ENCODE results near the gene JMJD1C.
A peak's percentile ranks its signal among the peaks of the same experiment; 100 is the strongest.
"Not testable (repeated sequence)": the region's sequence is repeated elsewhere in the genome, so short reads cannot be mapped to it uniquely, and the experiment has no call there.

The JMJD1C gene

GRCh38 chr10:63390521-63390920, 75.3 kb downstream of the JMJD1C start:
- DNase-seq, result peak; percentile 16 to 28
- TF ChIP-seq POLR2A (IDR thresholded peaks at IDR 0.05; ENCODE audit: low read length), result no peak
- TF ChIP-seq GATA1 (IDR thresholded peaks at IDR 0.05; ENCODE audit: low read depth, low read length), result no peak

DNA sequence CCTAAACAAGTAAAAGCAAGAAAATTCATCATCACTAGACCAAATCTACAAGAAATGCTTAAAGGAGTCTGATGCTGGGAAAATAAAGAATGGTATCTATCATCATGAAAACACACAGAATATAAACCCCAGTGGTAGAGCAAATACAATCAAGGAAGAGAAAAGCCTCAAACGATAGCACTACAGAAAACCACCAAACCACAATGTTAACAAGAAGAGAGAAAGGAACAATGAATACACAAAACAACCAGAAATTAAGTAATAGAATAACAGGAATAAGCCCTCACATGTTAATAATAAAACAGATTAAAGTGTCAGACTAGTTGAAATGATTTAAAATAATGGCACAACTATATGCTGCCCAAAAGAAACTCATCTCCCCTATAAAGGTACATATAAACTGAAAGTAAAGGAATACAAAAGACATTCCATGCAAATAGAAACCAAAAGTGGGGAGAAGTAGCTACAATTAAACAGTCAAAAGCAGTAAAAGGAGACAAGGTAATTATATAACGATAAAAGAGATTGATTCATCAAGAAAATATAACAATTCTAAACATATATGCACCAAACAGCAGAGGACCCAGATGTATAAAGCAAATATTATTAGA, 77.3 kb downstream of the JMJD1C start:
- TF ChIP-seq POLR2A (IDR thresholded peaks at IDR 0.05; ENCODE audit: low read length), result no peak
- TF ChIP-seq GATA1 (IDR thresholded peaks at IDR 0.05; ENCODE audit: low read depth, low read length), result no peak
- DNase-seq, result no peak

DNA sequence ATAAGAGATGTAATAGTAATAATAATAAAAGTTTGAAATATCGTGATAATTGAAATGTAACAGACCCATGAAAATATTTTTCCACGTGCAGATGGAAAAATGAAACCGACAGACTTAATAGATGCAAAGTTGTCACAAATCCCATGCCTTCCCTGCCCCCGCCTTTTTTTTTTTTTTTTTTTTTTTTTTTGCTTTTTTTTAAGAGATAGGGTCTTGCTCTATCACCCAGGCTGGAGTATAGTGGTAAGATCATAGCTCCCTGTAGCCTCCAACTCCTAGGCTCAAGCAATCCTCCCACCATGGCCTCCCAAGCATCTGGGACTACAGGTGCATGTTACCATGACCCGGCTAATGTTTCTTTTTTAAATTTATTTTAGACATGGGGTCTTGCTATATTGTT, 80.5 kb downstream of the JMJD1C start:
- no peak for TF ChIP-seq POLR2A (IDR thresholded peaks at IDR 0.05; ENCODE audit: low read length)
- no peak for DNase-seq

DNA sequence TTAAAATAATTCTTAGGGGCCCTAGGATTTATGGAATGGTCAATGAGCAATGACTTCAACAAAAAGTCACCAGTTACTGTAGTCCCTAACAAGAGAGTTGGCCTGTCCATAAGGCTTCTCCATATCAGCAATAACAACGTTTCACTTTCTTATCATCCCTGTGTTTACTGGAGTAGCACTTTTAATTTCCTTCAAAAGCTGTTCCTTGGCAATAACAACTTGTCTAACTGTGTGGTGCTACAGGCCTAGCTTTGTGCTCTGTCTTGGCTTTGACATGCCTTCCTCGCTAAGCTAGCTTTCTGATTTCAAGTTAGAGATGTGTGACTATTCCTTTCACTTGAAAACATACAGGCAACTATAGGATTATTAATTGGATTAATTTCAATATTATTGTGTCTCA, 81.1 kb downstream of the JMJD1C start:
- TF ChIP-seq GATA1 (IDR thresholded peaks at IDR 0.05; ENCODE audit: low read depth, low read length) (no peak), POLR2A (IDR thresholded peaks at IDR 0.05; ENCODE audit: low read length) (no peak)
- peak; percentile 33 to 48 for DNase-seq

GRCh38 chr10:63384001-63384400, 81.8 kb downstream of the JMJD1C start:
- TF ChIP-seq POLR2A (IDR thresholded peaks at IDR 0.05; ENCODE audit: low read length), result no peak
- no peak for TF ChIP-seq GATA1 (IDR thresholded peaks at IDR 0.05; ENCODE audit: low read depth, low read length)
- no peak for DNase-seq

DNA sequence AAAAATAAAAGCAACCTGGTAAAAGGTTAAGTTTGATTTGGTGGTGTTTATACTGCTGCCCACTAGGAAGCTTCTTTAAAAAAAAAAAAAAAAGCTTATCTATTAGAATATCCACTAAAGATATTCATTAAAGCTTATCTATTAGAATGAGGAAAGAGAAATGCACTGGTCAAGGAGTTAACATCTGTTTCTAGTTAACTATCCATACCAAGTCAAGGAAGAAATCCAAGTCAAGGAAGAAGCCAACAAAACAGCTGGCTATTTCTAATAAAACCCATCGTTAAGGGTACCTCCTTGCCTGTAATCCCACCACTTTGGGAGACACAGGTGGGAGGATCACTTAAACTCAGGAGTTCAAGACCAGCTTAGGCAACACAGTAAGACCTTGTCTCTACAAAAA, 82.6 kb downstream of the JMJD1C start:
- TF ChIP-seq GATA1 (IDR thresholded peaks at IDR 0.05; ENCODE audit: low read depth, low read length), result no peak
- TF ChIP-seq POLR2A (IDR thresholded peaks at IDR 0.05; ENCODE audit: low read length), result no peak
- no peak for DNase-seq

- peak in 1 of 2 experiments; percentile 19 for DNase-seq
- TF ChIP-seq POLR2A (IDR thresholded peaks at IDR 0.05; ENCODE audit: low read length) (no peak), GATA1 (IDR thresholded peaks at IDR 0.05; ENCODE audit: low read depth, low read length) (no peak)
Measured at GRCh38 chr10:63382066-63382465, 83.7 kb downstream of the JMJD1C start.

DNA sequence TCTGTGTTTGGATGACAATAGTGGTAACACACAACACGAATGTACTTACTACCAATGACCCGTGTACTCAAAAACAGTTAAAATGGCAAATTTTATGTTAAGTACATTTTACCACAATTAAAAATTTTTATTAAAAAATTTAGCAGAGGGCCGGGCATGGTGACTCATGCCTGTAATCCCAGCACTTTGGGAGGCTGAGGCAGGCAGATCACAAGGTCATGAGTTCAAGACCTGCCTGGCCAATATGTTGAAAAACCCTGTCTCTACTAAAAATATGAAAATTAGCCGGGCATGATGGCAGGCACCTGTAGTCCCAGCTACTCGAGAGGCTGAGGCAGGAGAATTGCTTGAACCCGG, 88.5 kb downstream of the JMJD1C start:
- DNase-seq, result not testable (repeated sequence)

GRCh38 chr10:63376560-63377304, 89.0 kb downstream of the JMJD1C start:
- TF ChIP-seq GATA1 (IDR thresholded peaks at IDR 0.05; ENCODE audit: low read depth, low read length), result no peak
- no peak for DNase-seq

DNA sequence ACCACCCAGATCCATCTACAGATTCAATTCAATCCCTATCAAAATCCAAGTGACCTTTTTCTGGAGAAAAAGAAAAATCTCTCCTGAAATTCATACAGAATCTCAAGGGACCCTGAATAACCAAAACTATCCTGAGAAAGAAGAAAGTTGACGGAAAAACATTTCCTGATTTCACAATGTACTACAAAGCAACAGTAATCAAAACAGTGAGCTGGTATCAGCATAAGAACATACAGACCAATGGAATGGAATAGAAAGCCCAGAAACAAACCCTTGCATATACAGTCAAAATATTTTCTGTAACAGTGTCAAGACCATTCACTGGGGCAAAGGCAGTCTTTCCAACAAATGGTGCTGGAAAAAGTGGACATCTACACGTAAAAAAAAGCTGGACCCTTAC, 89.9 kb downstream of the JMJD1C start:
- DNase-seq, result no peak
- TF ChIP-seq GATA1 (IDR thresholded peaks at IDR 0.05; ENCODE audit: low read depth, low read length) (no peak), POLR2A (IDR thresholded peaks at IDR 0.05; ENCODE audit: low read length) (no peak)

DNA sequence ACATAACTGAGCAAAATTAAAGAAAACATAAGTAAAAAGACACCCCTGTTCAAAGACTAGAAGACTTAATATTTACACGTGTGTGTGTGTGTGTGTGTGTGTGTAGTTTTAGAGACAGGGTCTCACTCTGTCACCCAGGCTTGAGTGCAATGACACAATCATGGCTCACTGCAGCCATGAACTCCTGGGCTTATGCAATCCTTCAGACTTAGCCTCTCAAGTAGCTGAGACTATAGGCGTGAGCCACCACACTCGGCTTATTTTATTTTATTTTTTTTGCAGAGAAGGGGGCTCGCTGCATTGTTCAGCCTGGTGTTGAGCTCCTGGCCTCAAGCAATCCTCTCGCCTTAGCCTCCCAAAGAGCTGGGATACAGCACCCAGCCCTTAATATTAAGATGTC, 90.3 kb downstream of the JMJD1C start:
- no peak for DNase-seq
- TF ChIP-seq GATA1 (IDR thresholded peaks at IDR 0.05; ENCODE audit: low read depth, low read length), result no peak
- TF ChIP-seq POLR2A (IDR thresholded peaks at IDR 0.05; ENCODE audit: low read length), result no peak

- DNase-seq, result no peak
- TF ChIP-seq POLR2A (IDR thresholded peaks at IDR 0.05; ENCODE audit: low read length) (no peak), GATA1 (IDR thresholded peaks at IDR 0.05; ENCODE audit: low read depth, low read length) (no peak)
Measured at GRCh38 chr10:63374991-63375390, 90.8 kb downstream of the JMJD1C start.

- no peak for DNase-seq
- no peak for TF ChIP-seq GATA1 (IDR thresholded peaks at IDR 0.05; ENCODE audit: low read depth, low read length)
- TF ChIP-seq POLR2A (IDR thresholded peaks at IDR 0.05; ENCODE audit: low read length), result no peak
Measured at GRCh38 chr10:63373176-63373575, 92.6 kb downstream of the JMJD1C start.

- DNase-seq, result no peak
- TF ChIP-seq GATA1 (IDR thresholded peaks at IDR 0.05; ENCODE audit: low read depth, low read length) (no peak), POLR2A (IDR thresholded peaks at IDR 0.05; ENCODE audit: low read length) (no peak)
Measured at GRCh38 chr10:63369711-63370110, 96.1 kb downstream of the JMJD1C start.

DNA sequence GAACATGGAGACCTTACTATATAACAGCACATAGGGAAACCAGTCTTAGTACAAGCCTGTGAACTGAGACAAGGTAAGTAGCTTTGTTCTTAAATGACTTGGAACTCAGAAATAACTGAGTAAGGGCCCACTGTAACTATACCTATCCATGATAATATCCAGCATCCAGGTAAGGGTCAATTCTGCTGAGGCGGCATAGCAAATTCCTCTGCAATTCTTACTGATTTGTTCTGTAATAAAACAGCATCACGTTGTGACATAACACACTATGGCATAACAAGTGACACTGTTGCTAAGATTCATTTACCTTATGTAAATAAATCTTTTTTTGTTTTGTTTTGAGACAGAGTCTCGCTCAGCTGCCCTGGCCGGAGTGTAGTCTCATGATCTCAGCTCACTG, 97.4 kb downstream of the JMJD1C start:
- TF ChIP-seq POLR2A (IDR thresholded peaks at IDR 0.05; ENCODE audit: low read length) (no peak), GATA1 (IDR thresholded peaks at IDR 0.05; ENCODE audit: low read depth, low read length) (no peak)
- no peak for DNase-seq
